ENCODE measurements around the gene WAPL.

Gene WAPL

GRCh38 chr10:86443069-86443468, 78.5 kb downstream of the WAPL start:
- TF ChIP-seq USF1 (IDR thresholded peaks at IDR 0.05) (no peak), EP300 (IDR thresholded peaks at IDR 0.05; ENCODE audit: borderline replicate concordance) (no peak), TAF1 (IDR thresholded peaks at IDR 0.05; ENCODE audit: low read depth) (no peak), FOXM1 (IDR thresholded peaks at IDR 0.05; ENCODE audit: borderline replicate concordance, low read depth) (no peak), NFIC (IDR thresholded peaks at IDR 0.05) (no peak), EGR1 (IDR thresholded peaks at IDR 0.05) (no peak)

- TF ChIP-seq ZBTB7A (IDR thresholded peaks at IDR 0.05; ENCODE audit: low read depth): no peak
- TF ChIP-seq REST (IDR thresholded peaks at IDR 0.05; ENCODE audit: low read depth): no peak
- TF ChIP-seq NFIC (IDR thresholded peaks at IDR 0.05): no peak
- TF ChIP-seq CEBPB (IDR thresholded peaks at IDR 0.05): no peak
- TF ChIP-seq TAF1 (IDR thresholded peaks at IDR 0.05; ENCODE audit: low read depth): no peak
- no peak for TF ChIP-seq CREB1 (IDR thresholded peaks at IDR 0.05; ENCODE audit: low read depth)
- TF ChIP-seq EGR1 (IDR thresholded peaks at IDR 0.05): no peak
- no peak for TF ChIP-seq YY1 (IDR thresholded peaks at IDR 0.05; ENCODE audit: low read depth)
- no peak for TF ChIP-seq RAD21 (IDR thresholded peaks at IDR 0.05; ENCODE audit: low read depth)
- TF ChIP-seq MAX (IDR thresholded peaks at IDR 0.05): no peak
- TF ChIP-seq TCF12 (IDR thresholded peaks at IDR 0.05; ENCODE audit: low read depth): no peak
- TF ChIP-seq EP300 (IDR thresholded peaks at IDR 0.05; ENCODE audit: borderline replicate concordance): no peak
- no peak for TF ChIP-seq USF1 (IDR thresholded peaks at IDR 0.05)
- TF ChIP-seq TEAD4 (IDR thresholded peaks at IDR 0.05): no peak
Observed at GRCh38 chr10:86440874-86441843, 80.4 kb downstream of the WAPL start.

GRCh38 chr10:86439544-86439943, 82.0 kb downstream of the WAPL start:
- TF ChIP-seq CEBPB (IDR thresholded peaks at IDR 0.05) (no peak), TCF12 (IDR thresholded peaks at IDR 0.05; ENCODE audit: low read depth) (no peak), NFIC (IDR thresholded peaks at IDR 0.05) (peak; percentile 37; the same call in 1 of the 2 replicates), USF1 (IDR thresholded peaks at IDR 0.05) (no peak)

- TF ChIP-seq YY1 (IDR thresholded peaks at IDR 0.05; ENCODE audit: low read depth) (no peak), NFIC (IDR thresholded peaks at IDR 0.05) (no peak), RAD21 (IDR thresholded peaks at IDR 0.05; ENCODE audit: low read depth) (no peak), REST (IDR thresholded peaks at IDR 0.05; ENCODE audit: low read depth) (no peak), ZBTB7A (IDR thresholded peaks at IDR 0.05; ENCODE audit: low read depth) (no peak), MAX (IDR thresholded peaks at IDR 0.05) (no peak), CEBPB (IDR thresholded peaks at IDR 0.05) (no peak), EP300 (IDR thresholded peaks at IDR 0.05; ENCODE audit: borderline replicate concordance) (no peak)
Observed at GRCh38 chr10:86438091-86438749, 83.4 kb downstream of the WAPL start.

GRCh38 chr10:86437447-86437846, 84.1 kb downstream of the WAPL start:
- TF ChIP-seq FOXM1 (IDR thresholded peaks at IDR 0.05; ENCODE audit: borderline replicate concordance, low read depth): no peak
- no peak for TF ChIP-seq MAX (IDR thresholded peaks at IDR 0.05)
- no peak for TF ChIP-seq TEAD4 (IDR thresholded peaks at IDR 0.05)
- no peak for TF ChIP-seq YY1 (IDR thresholded peaks at IDR 0.05; ENCODE audit: low read depth)
- no peak for TF ChIP-seq TCF12 (IDR thresholded peaks at IDR 0.05; ENCODE audit: low read depth)
- no peak for TF ChIP-seq ZBTB7A (IDR thresholded peaks at IDR 0.05; ENCODE audit: low read depth)
- TF ChIP-seq EGR1 (IDR thresholded peaks at IDR 0.05): no peak
- no peak for TF ChIP-seq CREB1 (IDR thresholded peaks at IDR 0.05; ENCODE audit: low read depth)
- no peak for TF ChIP-seq EP300 (IDR thresholded peaks at IDR 0.05; ENCODE audit: borderline replicate concordance)
- TF ChIP-seq CEBPB (IDR thresholded peaks at IDR 0.05): no peak
- no peak for TF ChIP-seq REST (IDR thresholded peaks at IDR 0.05; ENCODE audit: low read depth)
- TF ChIP-seq NFIC (IDR thresholded peaks at IDR 0.05): no peak
- no peak for TF ChIP-seq TAF1 (IDR thresholded peaks at IDR 0.05; ENCODE audit: low read depth)
- no peak for TF ChIP-seq USF1 (IDR thresholded peaks at IDR 0.05)
- TF ChIP-seq RAD21 (IDR thresholded peaks at IDR 0.05; ENCODE audit: low read depth): no peak

Data from Ishikawa (cell line).